Measurements from ENCODE around the gene PRAC1.

DNA sequence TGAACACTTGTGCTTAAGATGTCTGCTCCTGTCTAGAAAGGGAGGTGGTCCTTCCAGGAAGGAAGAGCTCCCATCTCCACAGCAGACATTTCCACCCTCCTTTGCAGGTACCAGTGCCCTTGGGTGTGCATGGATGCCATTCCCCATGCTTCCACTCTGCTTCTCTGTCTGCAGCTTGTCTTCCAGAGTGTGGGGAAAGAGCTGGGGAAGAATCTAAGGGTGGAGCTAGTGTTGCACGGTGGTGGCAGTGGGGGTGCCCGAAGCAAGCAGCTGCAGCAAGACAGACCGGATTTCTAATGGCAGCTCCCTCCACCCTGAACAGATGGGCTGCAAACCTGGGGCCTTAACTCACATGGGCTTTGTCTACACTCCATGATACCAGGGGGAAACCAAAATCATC lies 28.9 kb upstream of the PRAC1 start:
- TF ChIP-seq, protein P1, sequence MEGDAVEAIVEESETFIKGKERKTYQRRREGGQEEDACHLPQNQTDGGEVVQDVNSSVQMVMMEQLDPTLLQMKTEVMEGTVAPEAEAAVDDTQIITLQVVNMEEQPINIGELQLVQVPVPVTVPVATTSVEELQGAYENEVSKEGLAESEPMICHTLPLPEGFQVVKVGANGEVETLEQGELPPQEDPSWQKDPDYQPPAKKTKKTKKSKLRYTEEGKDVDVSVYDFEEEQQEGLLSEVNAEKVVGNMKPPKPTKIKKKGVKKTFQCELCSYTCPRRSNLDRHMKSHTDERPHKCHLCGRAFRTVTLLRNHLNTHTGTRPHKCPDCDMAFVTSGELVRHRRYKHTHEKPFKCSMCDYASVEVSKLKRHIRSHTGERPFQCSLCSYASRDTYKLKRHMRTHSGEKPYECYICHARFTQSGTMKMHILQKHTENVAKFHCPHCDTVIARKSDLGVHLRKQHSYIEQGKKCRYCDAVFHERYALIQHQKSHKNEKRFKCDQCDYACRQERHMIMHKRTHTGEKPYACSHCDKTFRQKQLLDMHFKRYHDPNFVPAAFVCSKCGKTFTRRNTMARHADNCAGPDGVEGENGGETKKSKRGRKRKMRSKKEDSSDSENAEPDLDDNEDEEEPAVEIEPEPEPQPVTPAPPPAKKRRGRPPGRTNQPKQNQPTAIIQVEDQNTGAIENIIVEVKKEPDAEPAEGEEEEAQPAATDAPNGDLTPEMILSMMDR (IDR thresholded peaks at IDR 0.05), result no peak
- no peak for TF ChIP-seq POLR2AphosphoS5 (IDR thresholded peaks at IDR 0.05)
